Mucosa of descending colon (tissue), 3 donors: ENCODE data around the gene DCT. TPM values are rescaled to one million over a fixed set of nuclear protein-coding genes. Genes with fewer than 3 reads are reported as not detected.

Experiments
- total RNA-seq, 3 donors: library from RNA; stranded (reverse); fragmentation: NEBNext Ultra II Directional in 2 of 3; extraction: Animal tissue kit (Norgen Biotek cat#: 25700) in 2 of 3; gene quantifications; one replicate each; pipeline versions ENCODE4 v1.2.1 to v1.2.4, GENCODE V29; 2021 to 2023
- donor health status: DM: no; HTN: no; CAD: no; lungs with moderate emphysema.
- donor health status: DM: no; HTN: no; CAD: no.
- donor health status: DM: no; HTN: yes; CAD: no.

The DCT gene
- total RNA-seq, 3 donors from 2014 or later, result 0.10 to 0.95 TPM; not detected in 1

Other genes starting within 250 kb of the DCT start
- 1 to 10 TPM; 6.7 to 8.7 (median 7.2) TPM for gene TGDS, start 116.5 kb upstream of the DCT start, total RNA-seq
- 1 to 10 TPM; 2.7 to 4.8 (median 3.8) TPM for gene GPR180, start 122.2 kb upstream of the DCT start, total RNA-seq
- gene SOX21, start 232.9 kb upstream of the DCT start, total RNA-seq, result not detected